HEK293T (cell line): Measurements from ENCODE around the gene CPTP.

Experiments used
- CTCF ChIA-PET: fragments of 350-600 bp; formaldehyde crosslinking; extraction: SDS; loops from one replicate; lab custom pipeline; 2021; ENCODE audit warnings: antibody characterized with exemption, inconsistent platforms; lab: Yijun Ruan, JAX
- POLR2A ChIA-PET: fragments of 350-600 bp; formaldehyde crosslinking; extraction: SDS; loops from one replicate; lab custom pipeline; 2020; ENCODE audit warnings: antibody characterized with exemption, inconsistent platforms; lab: Yijun Ruan, JAX
- DNase-seq: peaks from one replicate; pipeline ENCODE4 v3.0.0; 2012; ENCODE audit warnings: mixed read lengths; ENCODE audit errors: extremely low spot score
- ARNT ChIP-seq: fragments of 450-650 bp; IDR thresholded peaks from 2 replicates; pipeline ENCODE4 v1.6.1; 2017; ENCODE audit warnings: mild to moderate bottlenecking
- BHLHE40 ChIP-seq: fragments of 450-650 bp; IDR thresholded peaks from 2 replicates; pipeline ENCODE4 v1.6.1; 2016; ENCODE audit warnings: mild to moderate bottlenecking, moderate library complexity, borderline replicate concordance
- CTBP1 ChIP-seq: fragments of 450-650 bp; IDR thresholded peaks from 2 replicates; pipeline ENCODE4 v1.6.1; 2016; ENCODE audit warnings: borderline replicate concordance
- ELF4 ChIP-seq: fragments of 450-650 bp; IDR thresholded peaks from 2 replicates; pipeline ENCODE4 v1.6.1; 2017; ENCODE audit warnings: antibody characterized with exemption
- FOXA1 ChIP-seq: fragments of 450-650 bp; IDR thresholded peaks from 2 replicates; pipeline ENCODE4 v1.6.1; 2016; ENCODE audit warnings: mild to moderate bottlenecking
- FOXK2 ChIP-seq: fragments of 450-650 bp; IDR thresholded peaks from 2 replicates; pipeline ENCODE4 v1.6.1; 2016; ENCODE audit warnings: mild to moderate bottlenecking
- FOXM1 ChIP-seq: fragments of 450-650 bp; IDR thresholded peaks from 2 replicates; pipeline ENCODE4 v1.6.1; 2017; ENCODE audit warnings: mild to moderate bottlenecking, borderline replicate concordance
- HDGF ChIP-seq: fragments of 450-650 bp; IDR thresholded peaks from 2 replicates; pipeline ENCODE4 v1.6.1; 2017; ENCODE audit warnings: antibody characterized with exemption, borderline replicate concordance
- L3MBTL2 ChIP-seq: fragments of 450-650 bp; conservative IDR thresholded peaks from 2 replicates; pipeline ENCODE4 v1.6.1; 2016; ENCODE audit warnings: mild to moderate bottlenecking
- LEF1 ChIP-seq: fragments of 450-650 bp; IDR thresholded peaks from 2 replicates; pipeline ENCODE4 v1.6.1; 2017; ENCODE audit warnings: mild to moderate bottlenecking, borderline replicate concordance
- NFRKB ChIP-seq: fragments of 450-650 bp; IDR thresholded peaks from 2 replicates; pipeline ENCODE4 v1.6.1; 2016; ENCODE audit warnings: mild to moderate bottlenecking, moderate library complexity
- PKNOX1 ChIP-seq: fragments of 450-650 bp; IDR thresholded peaks from 2 replicates; pipeline ENCODE4 v1.6.1; 2016
- SP1 ChIP-seq: fragments of 450-650 bp; IDR thresholded peaks from 2 replicates; pipeline ENCODE4 v1.6.1; 2017
- SUZ12 ChIP-seq: fragments of 450-650 bp; IDR thresholded peaks from 2 replicates; pipeline ENCODE4 v1.6.1; 2016; ENCODE audit warnings: mild to moderate bottlenecking
- TARDBP ChIP-seq: fragments of 450-650 bp; IDR thresholded peaks from 2 replicates; pipeline ENCODE4 v1.6.1; 2016
- ZNF384 ChIP-seq: fragments of 450-650 bp; IDR thresholded peaks from 2 replicates; pipeline ENCODE4 v1.6.1; 2016

Gene CPTP

GRCh38 chr1:1291548-1292441 lies 32.8 kb upstream of the CPTP start:
- ChIA-PET CTCF (interaction anchor here (0.6 to 2.4 kb wide), 8 partner anchors 9 to 171 kb away, joined by 3 to 9 read pairs (median 3); no protein-coding TSS in a partner anchor), POLR2A (interaction anchor here (1.0 to 1.5 kb wide), 3 partner anchors 9 to 19 kb away, joined by 3 to 4 read pairs (median 3); partner anchors contain the start of gene UBE2J2)
- TF ChIP-seq HDGF (peak; percentile 85; the same call in 1 of the 2 replicates), ELF4 (no peak)
- peak; percentile 75 for DNase-seq

- ChIA-PET POLR2A (interaction anchor here (1.2 to 1.5 kb wide), 2 partner anchors 9 to 19 kb away, joined by 3 read pairs; partner anchors contain the start of gene UBE2J2), CTCF (interaction anchor here (0.6 to 2.4 kb wide), 6 partner anchors 8 to 172 kb away, joined by 3 to 9 read pairs (median 3); no protein-coding TSS in a partner anchor)
- no peak for DNase-seq
- no peak for TF ChIP-seq CTBP1
- TF ChIP-seq ARNT, result no peak
- TF ChIP-seq ELF4, result no peak
- TF ChIP-seq L3MBTL2, result no peak
- TF ChIP-seq BHLHE40, result no peak
- TF ChIP-seq FOXA1, result no peak
- no peak for TF ChIP-seq PKNOX1
- TF ChIP-seq SP1, result no peak
- no peak for TF ChIP-seq LEF1
- TF ChIP-seq FOXM1, result no peak
- TF ChIP-seq HDGF, result no peak
- TF ChIP-seq SUZ12, result no peak
Measured at GRCh38 chr1:1292442-1292779, 32.2 kb upstream of the CPTP start.

DNA sequence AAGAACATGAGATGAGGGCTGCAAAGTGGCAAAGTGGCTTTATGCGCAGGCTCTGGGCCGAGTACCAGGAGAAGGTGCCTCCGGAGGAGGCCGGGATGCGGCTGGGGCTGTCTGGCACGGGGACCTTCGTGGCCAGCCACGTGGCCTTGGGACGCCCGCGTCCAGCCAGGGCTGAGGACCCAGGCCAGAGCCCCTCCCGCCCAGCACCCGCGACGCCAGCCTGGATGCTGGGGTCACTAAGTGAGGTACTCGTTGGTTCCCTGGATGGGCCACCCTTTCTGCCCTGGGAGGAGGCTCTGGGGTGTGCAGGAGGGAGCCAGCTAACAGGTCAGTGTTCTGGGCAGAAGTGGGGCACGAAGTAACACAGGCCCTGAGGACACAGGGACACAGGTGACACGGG lies 31.8 kb upstream of the CPTP start:
- CTCF ChIA-PET, result interaction anchor here (0.6 to 2.4 kb wide), 2 partner anchors 10 to 171 kb away, joined by 3 to 9 read pairs; no protein-coding TSS in a partner anchor
- no peak for TF ChIP-seq FOXK2
- TF ChIP-seq SUZ12, result no peak
- no peak for TF ChIP-seq L3MBTL2
- no peak for TF ChIP-seq BHLHE40
- no peak for TF ChIP-seq FOXM1
- TF ChIP-seq ELF4, result no peak
- TF ChIP-seq LEF1, result no peak
- TF ChIP-seq ZNF384, result no peak
- TF ChIP-seq HDGF, result no peak
- POLR2A ChIA-PET, result interaction anchor here (1.2 kb wide), 1 partner anchor 20 kb away, joined by 3 read pairs; the partner anchor contains the start of gene UBE2J2
- no peak for DNase-seq

GRCh38 chr1:1293263-1294249 lies 31.0 kb upstream of the CPTP start:
- POLR2A ChIA-PET, result no interaction called here
- CTCF ChIA-PET, result no interaction called here
- DNase-seq, result no peak
- TF ChIP-seq LEF1 (no peak), SP1 (no peak), BHLHE40 (no peak), NFRKB (no peak), FOXA1 (no peak), TARDBP (no peak), HDGF (no peak), ARNT (no peak), SUZ12 (no peak), L3MBTL2 (no peak), ELF4 (no peak), FOXM1 (no peak), PKNOX1 (no peak), ZNF384 (no peak)

GRCh38 chr1:1294250-1294890 lies 30.2 kb upstream of the CPTP start:
- POLR2A ChIA-PET, result interaction anchor here (1.0 kb wide), 1 partner anchor 21 kb away, joined by 3 read pairs; the partner anchor contains the start of gene UBE2J2
- no peak for DNase-seq

More at GRCh38 chr1:1294250-1294890, 30.2 kb upstream of the CPTP start:
- CTCF ChIA-PET, result no interaction called here
- TF ChIP-seq CTBP1 (no peak), FOXK2 (no peak), LEF1 (no peak), FOXM1 (no peak), L3MBTL2 (no peak), ARNT (no peak), TARDBP (no peak), ELF4 (no peak)
